HL-60 (cell line): ENCODE data around the gene ZP1.

Experiments used
- DNase-seq, 2 experiments: peaks; one replicate each; pipeline ENCODE4 v3.0.0-alpha.2; 2010 to 2020; ENCODE audit warnings: low read depth in 1 of 2, low spot score in 1 of 2
- H3K27ac ChIP-seq: fragments of 250-450 bp; sonication (Bioruptor Pico); replicated peaks from 2 replicates; pipeline ENCODE4 v1.5.1; 2020; ENCODE audit warnings: mild to moderate bottlenecking, moderate library complexity
- H3K27me3 ChIP-seq: fragments of 250-450 bp; sonication (Bioruptor Pico); 2 replicates; pipeline ENCODE4 v1.5.1; 2021; ENCODE audit warnings: mild to moderate bottlenecking, moderate library complexity; ENCODE audit not compliant: insufficient read depth, poor library complexity, severe bottlenecking
- H3K4me3 ChIP-seq: replicated peaks from 2 replicates; pipeline ENCODE4 v1.5.1; 2011; ENCODE audit warnings: mild to moderate bottlenecking, control low read depth, low read length; ENCODE audit not compliant: insufficient read depth
- GABPA ChIP-seq: IDR thresholded peaks from 2 replicates; pipeline ENCODE4 v1.6.1; 2012; ENCODE audit warnings: low read depth
- POLR2AphosphoS5 ChIP-seq: IDR thresholded peaks from 2 replicates; pipeline ENCODE4 v1.6.1; 2012; ENCODE audit warnings: low read depth
- SPI1 ChIP-seq: IDR thresholded peaks from 2 replicates; pipeline ENCODE4 v1.6.1; 2012; ENCODE audit warnings: low read depth, mild to moderate bottlenecking, borderline replicate concordance
- TF ChIP-seq, protein P1 (sequence below): IDR thresholded peaks from one replicate; pipeline ENCODE4 v1.5.1; 2011; ENCODE audit warnings: low read length, control low read depth, inconsistent platforms; ENCODE audit not compliant: insufficient read depth
- TF ChIP-seq, protein P2 (sequence below): IDR thresholded peaks from 2 replicates; pipeline ENCODE4 v1.6.1; 2012; ENCODE audit warnings: low read depth; ENCODE audit not compliant: insufficient replicate concordance

The ZP1 gene

DNA sequence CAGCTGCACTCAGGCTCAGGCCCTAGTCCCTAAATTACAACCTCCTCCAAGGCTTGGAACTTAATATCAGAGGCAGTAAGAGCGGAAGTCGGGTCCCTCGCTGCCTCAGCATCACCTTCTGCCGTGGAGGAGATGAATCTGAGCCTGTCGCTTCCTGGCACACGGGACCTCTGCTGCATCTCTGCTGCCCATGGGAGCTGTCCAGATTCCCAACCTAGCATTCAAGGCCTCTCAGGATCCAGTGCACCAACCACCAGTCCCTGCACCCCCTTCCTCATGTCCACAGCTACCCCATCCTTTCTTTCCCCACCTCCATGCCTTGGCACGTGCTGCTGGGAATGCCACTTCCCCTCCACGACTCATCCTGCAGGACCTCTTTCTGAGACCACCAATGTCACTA is 9.1 kb upstream of the ZP1 start:
- DNase-seq = no peak
- Histone ChIP-seq H3K27me3 (no peaks in the 10 kb centered on the region), H3K27ac (no peak overlapping the region), H3K4me3 (no peak overlapping the region)
- TF ChIP-seq POLR2AphosphoS5 = no peak
- TF ChIP-seq, protein P1, sequence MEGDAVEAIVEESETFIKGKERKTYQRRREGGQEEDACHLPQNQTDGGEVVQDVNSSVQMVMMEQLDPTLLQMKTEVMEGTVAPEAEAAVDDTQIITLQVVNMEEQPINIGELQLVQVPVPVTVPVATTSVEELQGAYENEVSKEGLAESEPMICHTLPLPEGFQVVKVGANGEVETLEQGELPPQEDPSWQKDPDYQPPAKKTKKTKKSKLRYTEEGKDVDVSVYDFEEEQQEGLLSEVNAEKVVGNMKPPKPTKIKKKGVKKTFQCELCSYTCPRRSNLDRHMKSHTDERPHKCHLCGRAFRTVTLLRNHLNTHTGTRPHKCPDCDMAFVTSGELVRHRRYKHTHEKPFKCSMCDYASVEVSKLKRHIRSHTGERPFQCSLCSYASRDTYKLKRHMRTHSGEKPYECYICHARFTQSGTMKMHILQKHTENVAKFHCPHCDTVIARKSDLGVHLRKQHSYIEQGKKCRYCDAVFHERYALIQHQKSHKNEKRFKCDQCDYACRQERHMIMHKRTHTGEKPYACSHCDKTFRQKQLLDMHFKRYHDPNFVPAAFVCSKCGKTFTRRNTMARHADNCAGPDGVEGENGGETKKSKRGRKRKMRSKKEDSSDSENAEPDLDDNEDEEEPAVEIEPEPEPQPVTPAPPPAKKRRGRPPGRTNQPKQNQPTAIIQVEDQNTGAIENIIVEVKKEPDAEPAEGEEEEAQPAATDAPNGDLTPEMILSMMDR = no peak
- TF ChIP-seq, protein P2, sequence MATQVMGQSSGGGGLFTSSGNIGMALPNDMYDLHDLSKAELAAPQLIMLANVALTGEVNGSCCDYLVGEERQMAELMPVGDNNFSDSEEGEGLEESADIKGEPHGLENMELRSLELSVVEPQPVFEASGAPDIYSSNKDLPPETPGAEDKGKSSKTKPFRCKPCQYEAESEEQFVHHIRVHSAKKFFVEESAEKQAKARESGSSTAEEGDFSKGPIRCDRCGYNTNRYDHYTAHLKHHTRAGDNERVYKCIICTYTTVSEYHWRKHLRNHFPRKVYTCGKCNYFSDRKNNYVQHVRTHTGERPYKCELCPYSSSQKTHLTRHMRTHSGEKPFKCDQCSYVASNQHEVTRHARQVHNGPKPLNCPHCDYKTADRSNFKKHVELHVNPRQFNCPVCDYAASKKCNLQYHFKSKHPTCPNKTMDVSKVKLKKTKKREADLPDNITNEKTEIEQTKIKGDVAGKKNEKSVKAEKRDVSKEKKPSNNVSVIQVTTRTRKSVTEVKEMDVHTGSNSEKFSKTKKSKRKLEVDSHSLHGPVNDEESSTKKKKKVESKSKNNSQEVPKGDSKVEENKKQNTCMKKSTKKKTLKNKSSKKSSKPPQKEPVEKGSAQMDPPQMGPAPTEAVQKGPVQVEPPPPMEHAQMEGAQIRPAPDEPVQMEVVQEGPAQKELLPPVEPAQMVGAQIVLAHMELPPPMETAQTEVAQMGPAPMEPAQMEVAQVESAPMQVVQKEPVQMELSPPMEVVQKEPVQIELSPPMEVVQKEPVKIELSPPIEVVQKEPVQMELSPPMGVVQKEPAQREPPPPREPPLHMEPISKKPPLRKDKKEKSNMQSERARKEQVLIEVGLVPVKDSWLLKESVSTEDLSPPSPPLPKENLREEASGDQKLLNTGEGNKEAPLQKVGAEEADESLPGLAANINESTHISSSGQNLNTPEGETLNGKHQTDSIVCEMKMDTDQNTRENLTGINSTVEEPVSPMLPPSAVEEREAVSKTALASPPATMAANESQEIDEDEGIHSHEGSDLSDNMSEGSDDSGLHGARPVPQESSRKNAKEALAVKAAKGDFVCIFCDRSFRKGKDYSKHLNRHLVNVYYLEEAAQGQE = no peak
- TF ChIP-seq GABPA = no peak
- no peak for TF ChIP-seq SPI1

DNA sequence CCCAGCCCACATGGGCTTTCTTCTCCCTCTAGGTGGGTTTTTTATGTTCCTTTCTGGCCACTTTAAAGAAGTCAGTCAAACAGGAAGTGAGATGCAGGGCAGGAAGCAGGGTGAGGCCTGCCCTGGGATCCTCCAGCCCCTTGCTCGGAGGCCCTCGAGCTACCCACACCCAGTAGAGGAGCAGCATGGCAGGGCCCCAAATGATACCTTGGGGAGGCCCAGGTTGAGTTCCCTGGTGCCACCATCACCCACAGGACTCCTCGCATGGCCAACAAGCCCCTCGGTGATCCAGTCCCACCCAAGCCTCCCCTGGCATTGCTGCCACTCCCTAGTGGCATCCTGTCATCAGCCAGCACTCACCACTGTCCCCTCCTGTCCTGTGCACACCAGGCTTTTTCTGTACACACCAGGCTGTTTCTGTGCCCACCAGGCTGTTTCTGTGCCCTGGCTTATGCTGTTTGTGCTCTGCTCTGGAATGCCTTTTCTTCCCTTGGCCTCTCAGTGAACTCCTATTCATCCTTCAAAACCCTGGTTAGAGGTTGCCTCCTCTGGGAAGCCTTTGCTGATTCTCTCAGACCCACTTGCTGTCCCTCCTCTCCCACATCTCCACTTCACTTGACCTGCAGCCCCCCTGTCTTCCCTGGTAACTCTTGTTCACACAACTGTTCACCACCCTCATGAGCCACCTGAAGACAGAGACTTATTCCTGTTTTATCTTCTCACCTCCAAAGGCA is 8.4 kb upstream of the ZP1 start:
- Histone ChIP-seq H3K4me3 (no peak overlapping the region), H3K27ac (no peak overlapping the region), H3K27me3 (no peaks in the 10 kb centered on the region)
- no peak for DNase-seq
- peak; percentile 59; the same call in 1 of the 2 replicates for TF ChIP-seq SPI1
- TF ChIP-seq GABPA = no peak
- TF ChIP-seq, protein P2 = no peak

DNA sequence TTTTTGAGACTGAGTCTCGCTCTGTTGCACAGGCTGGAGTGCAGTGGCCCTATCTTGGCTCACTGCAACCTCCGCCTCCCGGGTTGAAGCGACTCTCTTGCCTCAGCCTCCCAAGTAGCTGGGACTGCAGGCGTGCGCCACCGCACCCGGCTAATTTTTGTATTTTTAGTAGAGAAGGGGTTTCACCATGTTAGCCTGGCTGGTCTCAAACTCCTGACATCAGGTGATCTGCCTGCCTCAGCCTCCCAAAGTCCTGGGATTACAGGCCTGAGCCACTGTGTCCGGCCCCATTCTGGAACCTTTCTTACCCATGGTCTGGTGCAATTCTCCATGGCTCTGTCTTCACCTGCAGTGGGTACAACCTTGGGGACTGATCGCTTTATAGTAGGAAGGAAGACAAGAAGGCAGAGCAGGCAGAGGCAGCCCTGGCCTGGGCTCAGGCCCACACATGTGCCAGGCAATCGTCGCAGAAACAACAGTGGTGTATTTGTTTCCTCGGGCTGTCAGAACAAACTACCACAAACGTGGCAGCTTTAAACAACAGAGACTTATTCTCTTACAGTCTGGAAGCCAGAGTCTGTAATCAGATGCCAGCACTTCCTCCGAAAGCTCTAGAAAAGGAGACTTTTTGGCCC is 7.6 kb upstream of the ZP1 start:
- Histone ChIP-seq H3K27me3 (no peaks in the 10 kb centered on the region), H3K4me3 (no peak overlapping the region), H3K27ac (no peak overlapping the region)
- DNase-seq = no peak
- no peak for TF ChIP-seq GABPA
- TF ChIP-seq, protein P1 = no peak
- TF ChIP-seq POLR2AphosphoS5 = no peak
- TF ChIP-seq, protein P2 = no peak
- TF ChIP-seq SPI1 = no peak
